ENCODE data around the gene ATAD5. TPM values are rescaled to one million over a fixed set of nuclear protein-coding genes. Genes with fewer than 3 reads are reported as not detected.

Gene ATAD5
- total RNA-seq, 2 experiments from 2014 or later, result 30.0 to 32.9 TPM

DNA sequence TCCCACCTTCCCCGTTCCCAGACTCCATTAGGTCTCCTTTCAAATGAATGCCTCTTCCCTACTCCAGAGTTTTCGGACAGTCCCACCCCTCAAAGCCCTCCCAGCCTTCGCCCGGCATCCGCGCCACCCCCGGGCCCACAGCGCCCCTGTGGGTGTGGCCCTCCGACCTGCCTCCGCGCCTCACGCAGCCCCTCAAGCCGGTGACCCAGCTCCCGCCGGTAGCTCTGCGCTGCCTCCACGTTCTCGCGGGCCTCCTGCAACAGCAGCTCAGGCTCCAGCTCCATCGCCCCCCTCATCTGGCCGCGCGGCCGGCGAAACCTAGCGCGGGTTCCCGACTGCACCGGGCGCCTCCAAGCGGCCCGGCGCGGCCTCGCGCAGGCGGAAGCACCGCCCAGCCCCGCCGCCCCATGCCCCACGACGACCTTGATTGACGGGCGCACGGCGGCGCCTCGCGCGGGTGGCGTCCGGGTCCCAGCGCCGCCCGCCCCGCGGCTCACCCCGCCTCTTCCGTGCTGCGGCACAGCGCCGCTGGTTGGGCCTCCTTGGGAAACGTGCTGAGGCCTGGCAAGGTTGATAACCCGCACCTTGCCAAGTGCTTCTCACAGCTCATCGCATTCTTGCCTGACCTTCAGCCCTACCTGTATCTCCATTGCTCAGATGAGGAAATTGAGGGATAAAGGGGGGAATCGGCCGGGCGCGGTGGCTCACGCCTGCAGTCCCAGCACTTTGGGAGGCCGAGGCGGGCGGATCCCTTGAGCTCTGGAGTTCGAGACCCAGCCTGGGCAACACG lies 7.2 kb upstream of the ATAD5 start, which contains the start of gene CRLF3:
Gene CRLF3, minus strand, starts transcription at position 337 of the 790 bp plus-strand sequence. Its CDS starts 41 bp downstream, at position 296.
- Mint-ChIP-seq H3K27me3 (no peaks in the 10 kb centered on the region), H3K36me3 (peaks cover 5% of the 10 kb centered on the region), H3K9me3 (no peaks in the 10 kb centered on the region), H3K4me1 (ENCODE audit: low read depth) (peaks cover 38% of the 10 kb centered on the region), H3K27ac (peak within 1 kb of the TSS; percentile 86), H3K4me3 (peak within 1 kb of the TSS; percentile 91)
- CTCF ChIA-PET, result interaction anchor here (0.6 to 8.7 kb wide), 12 partner anchors 9 to 952 kb away, joined by 3 to 104 read pairs (median 7); partner anchors contain the start of genes GOSR1 and TEFM
- intact Hi-C loops (cut with micrococcal nuclease), result loop anchor here (1.0 to 5.0 kb wide), 5 partner anchors 12 to 498 kb away; partner anchors contain the start of genes EVI2A and GOSR1
- peak; percentile 94 for DNase-seq
- POLR2A ChIA-PET, result interaction anchor here (0.6 to 4.3 kb wide), 12 partner anchors 9 to 1318 kb away, joined by 3 to 23 read pairs (median 4); partner anchors contain the start of genes RHOT1 and RNF135

DNA sequence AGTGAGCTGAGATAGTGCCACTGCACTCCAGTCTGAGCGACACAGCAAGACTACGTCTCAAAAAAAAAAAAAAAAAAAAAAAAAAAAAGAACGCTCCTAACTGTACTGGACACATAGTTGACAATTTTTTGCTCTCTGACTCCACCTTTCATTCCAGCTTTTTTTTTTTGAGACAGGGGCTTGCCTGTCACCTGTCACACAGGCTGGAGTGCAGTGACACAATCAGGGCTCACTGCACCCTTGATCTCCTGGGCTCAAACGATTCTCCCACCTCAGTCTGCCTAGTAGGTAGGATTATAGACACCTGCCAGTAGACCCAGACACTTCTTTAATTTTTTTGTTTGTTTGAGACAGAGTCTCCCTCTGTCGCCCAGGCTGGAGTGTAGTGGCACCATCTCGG lies 4.7 kb upstream of the ATAD5 start:
- H3K4me1 Mint-ChIP-seq (ENCODE audit: low read depth), result peaks cover 24% of the 10 kb centered on the region
- POLR2A ChIA-PET, result no interaction called here
- CTCF ChIA-PET, result interaction anchor here (0.9 to 8.7 kb wide), 5 partner anchors 19 to 350 kb away, joined by 3 to 104 read pairs (median 5); partner anchors contain the start of gene GOSR1
- no peak overlapping the region for H3K4me3 Mint-ChIP-seq
- DNase-seq, result no peak
- intact Hi-C loops (cut with micrococcal nuclease), result no loop called here
- H3K27ac Mint-ChIP-seq, result no peak overlapping the region
- H3K36me3 Mint-ChIP-seq, result peaks cover 9% of the 10 kb centered on the region
- H3K9me3 Mint-ChIP-seq, result no peaks in the 10 kb centered on the region
- no peaks in the 10 kb centered on the region for H3K27me3 Mint-ChIP-seq

GRCh38 chr17:30829022-30829421 lies 2.7 kb upstream of the ATAD5 start:
- peaks cover 10% of the 10 kb centered on the region for H3K36me3 Mint-ChIP-seq
- intact Hi-C loops (cut with micrococcal nuclease), result no loop called here
- H3K9me3 Mint-ChIP-seq, result no peaks in the 10 kb centered on the region
- DNase-seq, result no peak
- H3K4me3 Mint-ChIP-seq, result no peak overlapping the region
- H3K27ac Mint-ChIP-seq, result no peak overlapping the region
- H3K4me1 Mint-ChIP-seq (ENCODE audit: low read depth), result peaks cover 29% of the 10 kb centered on the region
- POLR2A ChIA-PET, result no interaction called here
- CTCF ChIA-PET, result interaction anchor here (0.9 kb wide), 1 partner anchor 228 kb away, joined by 3 read pairs; no protein-coding TSS in a partner anchor
- H3K27me3 Mint-ChIP-seq, result no peaks in the 10 kb centered on the region

GRCh38 chr17:30831257-30831656 lies 509 bp upstream of the ATAD5 start:
- Mint-ChIP-seq H3K9me3 (no peaks in the 10 kb centered on the region), H3K27ac (peak overlapping the region; percentile 86), H3K36me3 (peaks cover 25% of the 10 kb centered on the region), H3K4me1 (ENCODE audit: low read depth) (peaks cover 26% of the 10 kb centered on the region), H3K27me3 (no peaks in the 10 kb centered on the region), H3K4me3 (peak overlapping the region; percentile 99)
- intact Hi-C loops (cut with micrococcal nuclease), result loop anchor here (5.0 kb wide), 1 partner anchor 76 kb away; the partner anchor contains the start of gene TEFM
- ChIA-PET POLR2A (no interaction called here), CTCF (interaction anchor here (1.0 kb wide), 1 partner anchor 22 kb away, joined by 3 read pairs; no protein-coding TSS in a partner anchor)
- DNase-seq, result peak; percentile 42

DNA sequence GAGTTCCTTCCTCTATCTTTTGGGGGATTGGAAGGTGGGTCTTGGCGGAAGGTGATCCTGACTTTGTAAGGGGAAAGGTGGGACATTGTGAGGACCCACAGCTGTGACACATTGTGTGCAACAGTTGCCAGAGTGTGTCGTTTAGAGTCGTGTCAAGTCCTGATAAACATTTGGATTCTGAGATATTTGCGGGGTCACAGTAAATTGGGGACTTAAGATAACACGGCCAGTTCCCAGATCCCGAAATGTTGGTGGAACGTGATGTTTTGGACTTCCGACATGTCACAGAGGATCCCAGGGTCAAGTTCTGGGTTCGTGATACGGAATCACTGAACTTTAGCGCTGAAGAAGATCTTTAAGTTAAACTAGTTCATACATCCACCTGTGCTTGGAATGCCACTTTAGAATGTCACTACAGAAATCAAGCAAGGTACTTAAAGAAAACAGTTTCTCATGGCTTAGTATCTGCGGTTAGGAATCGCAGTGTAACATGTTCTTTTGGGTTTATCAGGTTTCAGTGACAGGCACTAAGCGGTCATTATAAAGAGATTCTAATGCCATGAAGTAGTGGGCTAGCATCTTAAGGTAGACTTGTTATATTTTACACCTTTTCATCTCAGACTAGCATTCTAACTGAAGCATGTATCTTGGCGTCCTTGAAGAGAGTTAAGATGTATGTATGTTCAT lies 815 bp downstream of the ATAD5 start:
- H3K36me3 Mint-ChIP-seq, result peaks cover 31% of the 10 kb centered on the region
- intact Hi-C loops (cut with micrococcal nuclease), result loop anchor here (5.0 kb wide), 1 partner anchor 75 kb away; the partner anchor contains the start of gene TEFM
- ChIA-PET CTCF (interaction anchor here (0.6 kb wide), 2 partner anchors 128 to 545 kb away, joined by 3 read pairs; no protein-coding TSS in a partner anchor), POLR2A (interaction anchor here (0.7 kb wide), 1 partner anchor 9 kb away, joined by 5 read pairs; the partner anchor contains the start of gene CRLF3)
- peak overlapping the region; percentile 99 for H3K4me3 Mint-ChIP-seq
- no peaks in the 10 kb centered on the region for H3K27me3 Mint-ChIP-seq
- H3K9me3 Mint-ChIP-seq, result no peaks in the 10 kb centered on the region
- no peak for DNase-seq
- peak overlapping the region; percentile 86 for H3K27ac Mint-ChIP-seq
- peaks cover 21% of the 10 kb centered on the region for H3K4me1 Mint-ChIP-seq (ENCODE audit: low read depth)

GRCh38 chr17:30838202-30838807 lies 6.5 kb downstream of the ATAD5 start:
- CTCF ChIA-PET, result no interaction called here
- Mint-ChIP-seq H3K4me1 (ENCODE audit: low read depth) (peaks cover 2% of the 10 kb centered on the region), H3K27ac (no peak overlapping the region), H3K27me3 (no peaks in the 10 kb centered on the region), H3K9me3 (no peaks in the 10 kb centered on the region), H3K36me3 (peaks cover 45% of the 10 kb centered on the region), H3K4me3 (no peak overlapping the region)
- DNase-seq, result no peak
- POLR2A ChIA-PET, result no interaction called here
- intact Hi-C loops (cut with micrococcal nuclease), result no loop called here

- Mint-ChIP-seq H3K27ac (no peak overlapping the region), H3K36me3 (peaks cover 35% of the 10 kb centered on the region), H3K9me3 (no peaks in the 10 kb centered on the region), H3K4me3 (no peak overlapping the region), H3K4me1 (ENCODE audit: low read depth) (no peaks in the 10 kb centered on the region), H3K27me3 (no peaks in the 10 kb centered on the region)
- ChIA-PET POLR2A (no interaction called here), CTCF (interaction anchor here (0.7 kb wide), 1 partner anchor 37 kb away, joined by 3 read pairs; no protein-coding TSS in a partner anchor)
- intact Hi-C loops (cut with micrococcal nuclease), result no loop called here
- no peak for DNase-seq
Observed at GRCh38 chr17:30840771-30841170, 9.0 kb downstream of the ATAD5 start.

GRCh38 chr17:30848021-30848420 lies 16.3 kb downstream of the ATAD5 start:
- H3K9me3 Mint-ChIP-seq, result no peaks in the 10 kb centered on the region
- H3K27me3 Mint-ChIP-seq, result no peaks in the 10 kb centered on the region
- H3K36me3 Mint-ChIP-seq, result peaks cover 23% of the 10 kb centered on the region
- ChIA-PET CTCF (no interaction called here), POLR2A (no interaction called here)
- H3K4me3 Mint-ChIP-seq, result no peak overlapping the region
- no peak overlapping the region for H3K27ac Mint-ChIP-seq
- H3K4me1 Mint-ChIP-seq (ENCODE audit: low read depth), result no peaks in the 10 kb centered on the region
- no peak for DNase-seq
- intact Hi-C loops (cut with micrococcal nuclease), result no loop called here

- H3K9me3 Mint-ChIP-seq, result no peaks in the 10 kb centered on the region
- H3K4me1 Mint-ChIP-seq (ENCODE audit: low read depth), result no peaks in the 10 kb centered on the region
- H3K36me3 Mint-ChIP-seq, result peaks cover 29% of the 10 kb centered on the region
- ChIA-PET POLR2A (no interaction called here), CTCF (no interaction called here)
- no peak overlapping the region for H3K27ac Mint-ChIP-seq
- no peak overlapping the region for H3K4me3 Mint-ChIP-seq
- intact Hi-C loops (cut with micrococcal nuclease), result no loop called here
- no peaks in the 10 kb centered on the region for H3K27me3 Mint-ChIP-seq
- no peak for DNase-seq
Observed at GRCh38 chr17:30854146-30854545, 22.4 kb downstream of the ATAD5 start.

- no peak overlapping the region for H3K27ac Mint-ChIP-seq
- intact Hi-C loops (cut with micrococcal nuclease), result no loop called here
- H3K27me3 Mint-ChIP-seq, result no peaks in the 10 kb centered on the region
- no peaks in the 10 kb centered on the region for H3K9me3 Mint-ChIP-seq
- POLR2A ChIA-PET, result no interaction called here
- peaks cover 20% of the 10 kb centered on the region for H3K36me3 Mint-ChIP-seq
- no peaks in the 10 kb centered on the region for H3K4me1 Mint-ChIP-seq (ENCODE audit: low read depth)
- CTCF ChIA-PET, result interaction anchor here (1.4 kb wide), 1 partner anchor 358 kb away, joined by 3 read pairs; no protein-coding TSS in a partner anchor
- no peak overlapping the region for H3K4me3 Mint-ChIP-seq
- DNase-seq, result no peak
Observed at GRCh38 chr17:30858556-30859250, 26.9 kb downstream of the ATAD5 start.

- ChIA-PET POLR2A (no interaction called here), CTCF (no interaction called here)
- Mint-ChIP-seq H3K9me3 (no peaks in the 10 kb centered on the region), H3K4me3 (no peak overlapping the region), H3K4me1 (ENCODE audit: low read depth) (no peaks in the 10 kb centered on the region), H3K36me3 (peaks cover 34% of the 10 kb centered on the region), H3K27ac (no peak overlapping the region), H3K27me3 (no peaks in the 10 kb centered on the region)
- DNase-seq, result no peak
- intact Hi-C loops (cut with micrococcal nuclease), result no loop called here
Observed at GRCh38 chr17:30864636-30865035, 32.9 kb downstream of the ATAD5 start.

Measured in activated CD4-positive, alpha-beta memory T cell treated with anti-CD3 and anti-CD28 coated beads for 36 hours (primary cell).